Caco-2 (cell line): ENCODE data around the gene ARMC2. TPM values are rescaled to one million over a fixed set of nuclear protein-coding genes. Genes with fewer than 3 reads are reported as not detected.

Experiments used
- BruUV-seq: library from RNA; stranded (reverse); fragments of 400-500 nt; replicated peaks from 2 replicates; lab custom pipeline; 2021; lab: Mats Ljungman, UMichigan
- CTCF ChIA-PET: fragments of 300-600 bp; sonication (Branson Sonifier 250); formaldehyde crosslinking; loops from one replicate; lab custom pipeline; 2022; ENCODE audit warnings: antibody characterized with exemption; lab: Charles Lee
- POLR2A ChIA-PET: fragments of 300-600 bp; sonication (Branson Sonifier 250); formaldehyde crosslinking; loops from one replicate; lab custom pipeline; 2022; ENCODE audit warnings: antibody characterized with exemption; lab: Charles Lee
- DNase-seq, 2 experiments: peaks; one replicate each; pipeline versions ENCODE4 v3.0.0 to v3.0.0-alpha.2; 2020 to 2022
- H3K27me3 ChIP-seq: replicated peaks from 2 replicates; pipeline ENCODE4 v1.6.0; 2011; ENCODE audit warnings: low read length; ENCODE audit not compliant: control insufficient read depth, insufficient read depth
- H3K36me3 ChIP-seq: 2 replicates; pipeline ENCODE4 v1.5.1; 2011; ENCODE audit warnings: low read length; ENCODE audit not compliant: control insufficient read depth, insufficient read depth
- H3K4me1 ChIP-seq: fragments of 250-450 bp; sonication (Bioruptor Pico); 2 replicates; pipeline ENCODE4 v1.5.1; 2020; ENCODE audit warnings: mild to moderate bottlenecking
- H3K4me3 ChIP-seq: 2 replicates; pipeline ENCODE4 v1.5.1; 2011; ENCODE audit warnings: low read depth, mild to moderate bottlenecking, control low read depth, low read length
- H3K9me3 ChIP-seq: fragments of 250-450 bp; sonication (Bioruptor Pico); 2 replicates; pipeline ENCODE4 v1.5.1; 2020; ENCODE audit warnings: mild to moderate bottlenecking, moderate library complexity
- H3K27ac Mint-ChIP-seq: one replicate; pipeline ENCODE4 v1.8.0; 2022; ENCODE audit warnings: mixed read lengths; ENCODE audit not compliant: unreplicated experiment
- H3K27me3 Mint-ChIP-seq: one replicate; pipeline ENCODE4 v1.8.0; 2022; ENCODE audit warnings: mixed read lengths; ENCODE audit not compliant: insufficient read depth, unreplicated experiment
- H3K36me3 Mint-ChIP-seq: one replicate; pipeline ENCODE4 v1.8.0; 2022; ENCODE audit warnings: mild to moderate bottlenecking, mixed read lengths; ENCODE audit not compliant: insufficient read depth, unreplicated experiment
- H3K4me1 Mint-ChIP-seq: one replicate; pipeline ENCODE4 v1.8.0; 2022; ENCODE audit warnings: low read depth, mixed read lengths; ENCODE audit not compliant: unreplicated experiment
- H3K4me3 Mint-ChIP-seq: one replicate; pipeline ENCODE4 v1.8.0; 2022; ENCODE audit warnings: mild to moderate bottlenecking, moderate library complexity, mixed read lengths; ENCODE audit not compliant: unreplicated experiment
- H3K9me3 Mint-ChIP-seq: one replicate; pipeline ENCODE4 v1.8.0; 2022; ENCODE audit warnings: mixed read lengths; ENCODE audit not compliant: unreplicated experiment
- CTCF ChIP-seq, 2 experiments: fragments of 200-600 bp in 1 of 2; IDR thresholded peaks; 1 replicate in 1 of 2; 2 replicates in 1 of 2; pipeline versions ENCODE4 v1.5.1 to v1.8.0; 2011 to 2022; ENCODE audit warnings: antibody characterized with exemption in 1 of 2, control low read depth in 1 of 2, inconsistent platforms in 1 of 2, low read depth in 1 of 2, low read length in 1 of 2, mild to moderate bottlenecking in 1 of 2, moderate library complexity in 1 of 2; ENCODE audit not compliant: insufficient read depth in 1 of 2, severe bottlenecking in 1 of 2, unreplicated experiment in 1 of 2
- intact Hi-C: fragments of 100-400 bp; cut with micrococcal nuclease; formaldehyde crosslinking; loops from one replicate; pipeline ENCODE4 v1.10.0; 2022; ENCODE audit not compliant: unreplicated experiment
- total RNA-seq: library from RNA; stranded (reverse); gene quantifications from 2 replicates; pipeline ENCODE4 v1.2.3, GENCODE V29; 2022

The ARMC2 gene
- total RNA-seq, 1 experiment from 2014 or later, result 7.8 TPM

- no peaks in the 10 kb centered on the region for H3K27me3 ChIP-seq
- H3K27me3 Mint-ChIP-seq, result no peaks in the 10 kb centered on the region
- POLR2A ChIA-PET, result no interaction called here
- no peaks in the 10 kb centered on the region for H3K4me1 Mint-ChIP-seq
- H3K9me3 ChIP-seq, result no peaks in the 10 kb centered on the region
- H3K9me3 Mint-ChIP-seq, result no peaks in the 10 kb centered on the region
- CTCF ChIA-PET, result no interaction called here
- no peak for TF ChIP-seq CTCF (IDR thresholded peaks at IDR 0.05; ENCODE audit: insufficient read depth in 1 of 2, low read depth in 1 of 2, low read length in 1 of 2, severe bottlenecking in 1 of 2, unreplicated experiment in 1 of 2)
- no peak overlapping the region for H3K4me3 Mint-ChIP-seq
- no TSS peak for BruUV-seq
- H3K4me3 ChIP-seq, result no peak overlapping the region
- intact Hi-C loops, result no loop called here
- H3K36me3 Mint-ChIP-seq, result no peaks in the 10 kb centered on the region
- no peaks in the 10 kb centered on the region for H3K4me1 ChIP-seq
- H3K36me3 ChIP-seq, result no peaks in the 10 kb centered on the region
- DNase-seq, result no peak
- no peak overlapping the region for H3K27ac Mint-ChIP-seq
Measured at GRCh38 chr6:108875161-108875555, 26.9 kb downstream of the ARMC2 start.

- Mint-ChIP-seq H3K4me1 (no peaks in the 10 kb centered on the region), H3K4me3 (no peak overlapping the region), H3K9me3 (no peaks in the 10 kb centered on the region), H3K27me3 (no peaks in the 10 kb centered on the region), H3K36me3 (no peaks in the 10 kb centered on the region), H3K27ac (no peak overlapping the region)
- intact Hi-C loops, result no loop called here
- Histone ChIP-seq H3K4me1 (no peaks in the 10 kb centered on the region), H3K36me3 (no peaks in the 10 kb centered on the region), H3K27me3 (no peaks in the 10 kb centered on the region), H3K4me3 (no peak overlapping the region), H3K9me3 (no peaks in the 10 kb centered on the region)
- TF ChIP-seq CTCF (IDR thresholded peaks at IDR 0.05; ENCODE audit: insufficient read depth in 1 of 2, low read depth in 1 of 2, low read length in 1 of 2, severe bottlenecking in 1 of 2, unreplicated experiment in 1 of 2), result no peak
- BruUV-seq, result no TSS peak
- no peak for DNase-seq
- ChIA-PET CTCF (no interaction called here), POLR2A (no interaction called here)
Measured at GRCh38 chr6:108877046-108877751, 29.0 kb downstream of the ARMC2 start.

GRCh38 chr6:108878942-108879341, 30.7 kb downstream of the ARMC2 start:
- Histone ChIP-seq H3K36me3 (no peaks in the 10 kb centered on the region), H3K27me3 (no peaks in the 10 kb centered on the region), H3K4me1 (no peaks in the 10 kb centered on the region), H3K4me3 (no peak overlapping the region), H3K9me3 (no peaks in the 10 kb centered on the region)
- Mint-ChIP-seq H3K4me3 (no peak overlapping the region), H3K9me3 (no peaks in the 10 kb centered on the region), H3K27ac (no peak overlapping the region), H3K36me3 (no peaks in the 10 kb centered on the region), H3K27me3 (no peaks in the 10 kb centered on the region), H3K4me1 (no peaks in the 10 kb centered on the region)
- intact Hi-C loops, result no loop called here
- POLR2A ChIA-PET, result no interaction called here
- BruUV-seq, result no TSS peak
- no peak for TF ChIP-seq CTCF (IDR thresholded peaks at IDR 0.05; ENCODE audit: insufficient read depth in 1 of 2, low read depth in 1 of 2, low read length in 1 of 2, severe bottlenecking in 1 of 2, unreplicated experiment in 1 of 2)
- CTCF ChIA-PET, result no interaction called here
- DNase-seq, result no peak
